ENCODE data around the gene CAMTA1. TPM values are rescaled to one million over a fixed set of nuclear protein-coding genes. Genes with fewer than 3 reads are reported as not detected.

Gene CAMTA1
- total RNA-seq, 1 experiment from 2014 or later: 85.2 TPM

DNA sequence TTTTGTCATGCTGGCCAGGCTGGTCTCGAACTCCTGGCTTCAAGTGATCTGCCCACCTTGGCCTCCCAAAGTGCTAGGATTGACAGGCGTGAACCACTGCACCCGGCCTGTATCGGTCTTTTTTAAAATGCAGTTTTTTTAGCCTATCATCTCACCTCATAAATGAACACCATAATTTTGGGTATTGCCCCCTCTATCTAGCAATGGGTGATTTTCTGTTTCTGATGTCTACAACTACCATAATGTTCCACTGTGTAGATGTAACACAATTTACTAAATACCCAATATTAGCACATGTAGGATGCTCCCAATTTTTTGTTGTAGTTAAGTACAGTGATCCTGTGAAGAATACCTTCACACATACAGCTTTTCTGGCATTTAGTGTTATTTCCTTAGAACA, 2.0 kb upstream of the CAMTA1 start:
- Histone ChIP-seq H3K4me1 (ENCODE audit: insufficient read depth, low read length, poor library complexity, severe bottlenecking) (peaks cover 4% of the 10 kb centered on the region), H3K4me3 (ENCODE audit: low read depth, low read length, poor library complexity, severe bottlenecking) (peak overlapping the region; percentile 85), H3K27me3 (replicated peaks; ENCODE audit: insufficient read depth, low read depth, low read length, poor library complexity) (no peaks in the 10 kb centered on the region), H3K36me3 (ENCODE audit: insufficient read depth, low read length, poor library complexity, severe bottlenecking) (no peaks in the 10 kb centered on the region), H3K27ac (ENCODE audit: low read depth, low read length, poor library complexity, severe bottlenecking) (no peak overlapping the region), H3K9me3 (ENCODE audit: low read depth, low read length, poor library complexity, severe bottlenecking) (no peaks in the 10 kb centered on the region)
- CTCF ChIA-PET: no interaction called here
- no peak for DNase-seq (ENCODE audit: low spot score)
- no peak for TF ChIP-seq CTCF (conservative IDR thresholded peaks at IDR 0.05; ENCODE audit: low read depth, low read length)
- TF ChIP-seq EZH2 (IDR thresholded peaks at IDR 0.05; ENCODE audit: borderline replicate concordance, low read depth, low read length, poor library complexity, severe bottlenecking): no peak
- POLR2A ChIA-PET (ENCODE audit: low non-redundant PET): no interaction called here
- intact Hi-C loops (cut with micrococcal nuclease; ENCODE audit: unreplicated experiment): no loop called here
- no TSS peak for BruUV-seq (replicated peaks)

DNA sequence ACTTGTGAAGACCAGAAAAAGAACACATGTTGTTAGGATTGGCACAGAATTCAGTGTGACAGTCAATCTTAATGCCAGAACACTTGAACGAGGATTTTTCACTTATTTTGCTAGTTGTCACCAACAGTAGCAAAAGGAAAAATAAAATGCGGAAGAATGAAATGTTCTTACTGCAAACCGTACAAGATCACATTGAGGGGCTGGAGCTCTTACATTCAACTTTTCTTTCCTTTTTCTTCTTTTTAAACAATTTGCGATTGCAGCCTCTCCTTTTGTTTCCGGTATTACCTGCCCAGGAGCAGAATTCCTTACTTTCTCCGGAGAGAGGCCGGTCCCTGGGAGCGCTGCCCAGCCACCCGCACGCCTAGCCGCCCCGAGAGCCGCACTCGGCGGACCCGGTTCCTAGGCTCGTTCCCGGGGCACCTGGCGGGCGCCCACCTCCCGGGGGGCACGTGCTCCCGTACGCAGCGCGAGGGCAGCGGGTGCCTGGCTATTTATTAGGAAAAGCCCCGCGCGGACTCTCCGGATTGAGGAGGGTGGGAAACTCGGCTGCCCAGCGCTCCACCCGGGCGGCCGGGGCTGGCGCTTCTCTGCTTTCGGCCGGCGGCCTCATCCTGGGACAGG, 1.2 kb upstream of the CAMTA1 start:
- H3K27ac ChIP-seq (ENCODE audit: low read depth, low read length, poor library complexity, severe bottlenecking): peak overlapping the region; percentile 96
- H3K36me3 ChIP-seq (ENCODE audit: insufficient read depth, low read length, poor library complexity, severe bottlenecking): no peaks in the 10 kb centered on the region
- no peaks in the 10 kb centered on the region for H3K9me3 ChIP-seq (ENCODE audit: low read depth, low read length, poor library complexity, severe bottlenecking)
- TF ChIP-seq EZH2 (IDR thresholded peaks at IDR 0.05; ENCODE audit: borderline replicate concordance, low read depth, low read length, poor library complexity, severe bottlenecking): no peak
- TF ChIP-seq CTCF (conservative IDR thresholded peaks at IDR 0.05; ENCODE audit: low read depth, low read length): no peak
- POLR2A ChIA-PET (ENCODE audit: low non-redundant PET): interaction anchor here (0.6 kb wide), 1 partner anchor 11 kb away, joined by 6 read pairs; no protein-coding TSS in a partner anchor
- no peak for DNase-seq (ENCODE audit: low spot score)
- BruUV-seq (replicated peaks): no TSS peak
- H3K4me1 ChIP-seq (ENCODE audit: insufficient read depth, low read length, poor library complexity, severe bottlenecking): peaks cover 4% of the 10 kb centered on the region
- no peaks in the 10 kb centered on the region for H3K27me3 ChIP-seq (replicated peaks; ENCODE audit: insufficient read depth, low read depth, low read length, poor library complexity)
- H3K4me3 ChIP-seq (ENCODE audit: low read depth, low read length, poor library complexity, severe bottlenecking): peak overlapping the region; percentile 85
- intact Hi-C loops (cut with micrococcal nuclease; ENCODE audit: unreplicated experiment): no loop called here
- CTCF ChIA-PET: interaction anchor here (0.6 to 1.4 kb wide), 3 partner anchors 11 to 67 kb away, joined by 3 to 17 read pairs (median 5); no protein-coding TSS in a partner anchor

GRCh38 chr1:6784560-6785317, 515 bp upstream of the CAMTA1 start:
- peaks cover 4% of the 10 kb centered on the region for H3K4me1 ChIP-seq (ENCODE audit: insufficient read depth, low read length, poor library complexity, severe bottlenecking)
- intact Hi-C loops (cut with micrococcal nuclease; ENCODE audit: unreplicated experiment): no loop called here
- no TSS peak for BruUV-seq (replicated peaks)
- TF ChIP-seq EZH2 (IDR thresholded peaks at IDR 0.05; ENCODE audit: borderline replicate concordance, low read depth, low read length, poor library complexity, severe bottlenecking) (no peak), CTCF (conservative IDR thresholded peaks at IDR 0.05; ENCODE audit: low read depth, low read length) (no peak)
- no peaks in the 10 kb centered on the region for H3K36me3 ChIP-seq (ENCODE audit: insufficient read depth, low read length, poor library complexity, severe bottlenecking)
- H3K27me3 ChIP-seq (replicated peaks; ENCODE audit: insufficient read depth, low read depth, low read length, poor library complexity): no peaks in the 10 kb centered on the region
- H3K9me3 ChIP-seq (ENCODE audit: low read depth, low read length, poor library complexity, severe bottlenecking): no peaks in the 10 kb centered on the region
- peak; percentile 100 for DNase-seq (ENCODE audit: low spot score)
- H3K4me3 ChIP-seq (ENCODE audit: low read depth, low read length, poor library complexity, severe bottlenecking): peak overlapping the region; percentile 85
- ChIA-PET POLR2A (ENCODE audit: low non-redundant PET) (interaction anchor here (0.6 kb wide), 2 partner anchors 11 to 984 kb away, joined by 3 to 6 read pairs; no protein-coding TSS in a partner anchor), CTCF (interaction anchor here (0.6 to 1.4 kb wide), 4 partner anchors 11 to 377 kb away, joined by 3 to 17 read pairs (median 4); no protein-coding TSS in a partner anchor)
- H3K27ac ChIP-seq (ENCODE audit: low read depth, low read length, poor library complexity, severe bottlenecking): peak overlapping the region; percentile 96

Measured in A673 (cell line).